Tibial nerve (tissue), 4 donors: ENCODE measurements around the gene BTRC.

ENCODE experiments used
- CTCF ChIP-seq, 5 experiments: fragments of 200-600 bp in 3 of 5; fragments of 450-650 bp in 2 of 5; sonication (generic) in 3 of 5; IDR thresholded peaks; one replicate each; pipeline ENCODE4 v1.5.1; 2016 to 2019; ENCODE audit warnings: antibody characterized with exemption in 5 of 5, mild to moderate bottlenecking in 3 of 5, moderate library complexity in 2 of 5
- EP300 ChIP-seq, 2 donors: sonication (generic); formaldehyde crosslinking; IDR thresholded peaks; one replicate each; pipeline ENCODE4 v1.6.1; 2017; ENCODE audit warnings: antibody characterized with exemption in 2 of 2, mild to moderate bottlenecking in 1 of 2
- POLR2A ChIP-seq, 2 donors: fragments of 450-650 bp; IDR thresholded peaks; one replicate each; pipeline ENCODE4 v1.6.1; 2017; ENCODE audit warnings: antibody characterized with exemption in 2 of 2, mild to moderate bottlenecking in 2 of 2, moderate library complexity in 2 of 2

DNA sequence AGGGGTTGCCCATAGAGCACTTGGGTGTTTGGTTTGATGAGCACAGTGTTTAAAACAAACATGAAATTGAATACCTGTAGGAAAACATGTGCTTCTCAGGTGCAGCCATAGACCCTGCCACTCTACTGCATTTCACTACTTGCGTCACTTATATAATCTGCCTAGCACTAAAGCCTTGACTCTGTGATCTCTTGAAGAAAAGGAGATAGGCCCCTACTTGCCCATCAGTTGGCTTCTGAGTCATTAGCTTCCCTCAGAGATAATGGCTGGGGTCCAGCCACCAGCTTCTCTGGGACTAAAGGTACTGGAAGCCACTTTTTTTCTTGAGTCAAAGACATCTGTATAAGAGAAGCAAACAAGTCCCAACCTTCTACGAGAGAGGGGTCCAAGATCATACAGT is 45.9 kb upstream of the BTRC start:
- TF ChIP-seq CTCF (IDR thresholded peaks at IDR 0.05) (no peak), POLR2A (IDR thresholded peaks at IDR 0.05) (no peak), EP300 (IDR thresholded peaks at IDR 0.05) (no peak)
